GM21381 (cell line): ENCODE results near the gene ACAP1.
A peak's percentile ranks its signal among the peaks of the same experiment; 100 is the strongest.

Experiments used
- ATAC-seq: cut with Tn5 transposase; IDR thresholded peaks from one replicate; pipeline ENCODE4 v1.9.1; 2021; ENCODE audit warnings: mild to moderate bottlenecking, moderate library complexity; ENCODE audit not compliant: unreplicated experiment

Gene ACAP1

GRCh38 chr17:7383742-7384488 is 47.6 kb downstream of the ACAP1 start:
- peak; percentile 79 for ATAC-seq

GRCh38 chr17:7384489-7385081 is 48.3 kb downstream of the ACAP1 start:
- ATAC-seq: no peak

GRCh38 chr17:7388856-7389255 is 52.5 kb downstream of the ACAP1 start:
- no peak for ATAC-seq

GRCh38 chr17:7389924-7390910 is 53.9 kb downstream of the ACAP1 start:
- no peak for ATAC-seq

- no peak for ATAC-seq
These were observed 55.0 kb downstream of the ACAP1 start for GRCh38 chr17:7391307-7391706.

- no peak for ATAC-seq
These were observed 56.6 kb downstream of the ACAP1 start for GRCh38 chr17:7392696-7393612.

GRCh38 chr17:7393613-7394451 is 57.5 kb downstream of the ACAP1 start:
- peak; percentile 44 for ATAC-seq

- peak; percentile 75 for ATAC-seq
These were observed 58.3 kb downstream of the ACAP1 start, which contains the start of gene PLSCR3 for GRCh38 chr17:7394452-7395191. Gene PLSCR3 (minus strand): TSS chr17:7394525. CDS start chr17:7394110, 415 bp downstream.

GRCh38 chr17:7396147-7396546 is 59.8 kb downstream of the ACAP1 start:
- ATAC-seq: no peak

GRCh38 chr17:7398612-7399011 is 62.3 kb downstream of the ACAP1 start:
- ATAC-seq: no peak
